Measurements from ENCODE around the gene IQSEC3.

Gene IQSEC3

GRCh38 chr12:194276-194675 lies 127.7 kb downstream of the IQSEC3 start:
- Histone ChIP-seq H3K36me3 (ENCODE audit: low read depth) (no peaks in the 10 kb centered on the region), H3K27me3 (ENCODE audit: insufficient read depth, poor library complexity, severe bottlenecking) (peaks cover 8% of the 10 kb centered on the region), H3K27ac (ENCODE audit: poor library complexity, severe bottlenecking) (no peak overlapping the region), H3K4me1 (ENCODE audit: insufficient read depth, poor library complexity, severe bottlenecking) (no peaks in the 10 kb centered on the region), H3K4me3 (ENCODE audit: severe bottlenecking) (no peak overlapping the region), H3K9me3 (ENCODE audit: severe bottlenecking) (no peaks in the 10 kb centered on the region)
- DNase-seq (ENCODE audit: low spot score) (no peak), ATAC-seq (ENCODE audit: low read depth) (no peak)
- TF ChIP-seq, protein P1, sequence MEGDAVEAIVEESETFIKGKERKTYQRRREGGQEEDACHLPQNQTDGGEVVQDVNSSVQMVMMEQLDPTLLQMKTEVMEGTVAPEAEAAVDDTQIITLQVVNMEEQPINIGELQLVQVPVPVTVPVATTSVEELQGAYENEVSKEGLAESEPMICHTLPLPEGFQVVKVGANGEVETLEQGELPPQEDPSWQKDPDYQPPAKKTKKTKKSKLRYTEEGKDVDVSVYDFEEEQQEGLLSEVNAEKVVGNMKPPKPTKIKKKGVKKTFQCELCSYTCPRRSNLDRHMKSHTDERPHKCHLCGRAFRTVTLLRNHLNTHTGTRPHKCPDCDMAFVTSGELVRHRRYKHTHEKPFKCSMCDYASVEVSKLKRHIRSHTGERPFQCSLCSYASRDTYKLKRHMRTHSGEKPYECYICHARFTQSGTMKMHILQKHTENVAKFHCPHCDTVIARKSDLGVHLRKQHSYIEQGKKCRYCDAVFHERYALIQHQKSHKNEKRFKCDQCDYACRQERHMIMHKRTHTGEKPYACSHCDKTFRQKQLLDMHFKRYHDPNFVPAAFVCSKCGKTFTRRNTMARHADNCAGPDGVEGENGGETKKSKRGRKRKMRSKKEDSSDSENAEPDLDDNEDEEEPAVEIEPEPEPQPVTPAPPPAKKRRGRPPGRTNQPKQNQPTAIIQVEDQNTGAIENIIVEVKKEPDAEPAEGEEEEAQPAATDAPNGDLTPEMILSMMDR (IDR thresholded peaks at IDR 0.05; ENCODE audit: poor library complexity, severe bottlenecking) = no peak

GRCh38 chr12:195156-195555 lies 128.6 kb downstream of the IQSEC3 start:
- Histone ChIP-seq H3K36me3 (ENCODE audit: low read depth) (no peaks in the 10 kb centered on the region), H3K4me3 (ENCODE audit: severe bottlenecking) (no peak overlapping the region), H3K4me1 (ENCODE audit: insufficient read depth, poor library complexity, severe bottlenecking) (no peaks in the 10 kb centered on the region), H3K27me3 (ENCODE audit: insufficient read depth, poor library complexity, severe bottlenecking) (peaks cover 10% of the 10 kb centered on the region), H3K9me3 (ENCODE audit: severe bottlenecking) (no peaks in the 10 kb centered on the region), H3K27ac (ENCODE audit: poor library complexity, severe bottlenecking) (no peak overlapping the region)
- ATAC-seq (ENCODE audit: low read depth) = no peak
- no peak for DNase-seq (ENCODE audit: low spot score)
- TF ChIP-seq, protein P1 (IDR thresholded peaks at IDR 0.05; ENCODE audit: poor library complexity, severe bottlenecking) = no peak

DNA sequence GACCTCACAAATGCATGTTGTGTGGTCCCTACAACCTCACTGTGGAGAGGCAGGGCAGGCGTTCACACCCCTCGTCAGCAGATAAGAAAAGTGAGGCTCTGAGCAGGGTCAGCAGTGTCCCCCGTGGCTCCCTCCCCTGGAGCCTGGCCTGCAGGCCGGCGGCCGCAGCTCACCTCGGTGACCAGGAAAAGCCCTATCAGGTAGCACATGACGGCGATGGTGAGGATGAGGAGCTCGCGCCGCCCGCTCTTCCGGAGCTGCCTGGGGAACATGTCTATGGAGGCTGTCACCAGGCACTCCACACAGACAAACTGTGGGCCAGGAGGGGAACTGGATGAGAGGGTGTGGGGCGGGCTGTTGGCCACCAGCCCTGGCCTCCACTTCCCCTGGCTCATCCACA lies 129.4 kb downstream of the IQSEC3 start:
- Histone ChIP-seq H3K4me1 (ENCODE audit: insufficient read depth, poor library complexity, severe bottlenecking) (no peaks in the 10 kb centered on the region), H3K36me3 (ENCODE audit: low read depth) (no peaks in the 10 kb centered on the region), H3K9me3 (ENCODE audit: severe bottlenecking) (no peaks in the 10 kb centered on the region), H3K27me3 (ENCODE audit: insufficient read depth, poor library complexity, severe bottlenecking) (peaks cover 10% of the 10 kb centered on the region), H3K4me3 (ENCODE audit: severe bottlenecking) (no peak overlapping the region), H3K27ac (ENCODE audit: poor library complexity, severe bottlenecking) (no peak overlapping the region)
- TF ChIP-seq, protein P1 (IDR thresholded peaks at IDR 0.05; ENCODE audit: poor library complexity, severe bottlenecking) = no peak
- ATAC-seq (ENCODE audit: low read depth) (no peak), DNase-seq (ENCODE audit: low spot score) (no peak)

- H3K4me1 ChIP-seq (ENCODE audit: insufficient read depth, poor library complexity, severe bottlenecking) = no peaks in the 10 kb centered on the region
- no peak overlapping the region for H3K27ac ChIP-seq (ENCODE audit: poor library complexity, severe bottlenecking)
- H3K27me3 ChIP-seq (ENCODE audit: insufficient read depth, poor library complexity, severe bottlenecking) = peaks cover 10% of the 10 kb centered on the region
- DNase-seq (ENCODE audit: low spot score) (no peak), ATAC-seq (ENCODE audit: low read depth) (no peak)
- H3K9me3 ChIP-seq (ENCODE audit: severe bottlenecking) = no peaks in the 10 kb centered on the region
- H3K36me3 ChIP-seq (ENCODE audit: low read depth) = no peaks in the 10 kb centered on the region
- no peak overlapping the region for H3K4me3 ChIP-seq (ENCODE audit: severe bottlenecking)
- TF ChIP-seq, protein P1 (IDR thresholded peaks at IDR 0.05; ENCODE audit: poor library complexity, severe bottlenecking) = no peak
These were observed 129.9 kb downstream of the IQSEC3 start for GRCh38 chr12:196436-196835.

DNA sequence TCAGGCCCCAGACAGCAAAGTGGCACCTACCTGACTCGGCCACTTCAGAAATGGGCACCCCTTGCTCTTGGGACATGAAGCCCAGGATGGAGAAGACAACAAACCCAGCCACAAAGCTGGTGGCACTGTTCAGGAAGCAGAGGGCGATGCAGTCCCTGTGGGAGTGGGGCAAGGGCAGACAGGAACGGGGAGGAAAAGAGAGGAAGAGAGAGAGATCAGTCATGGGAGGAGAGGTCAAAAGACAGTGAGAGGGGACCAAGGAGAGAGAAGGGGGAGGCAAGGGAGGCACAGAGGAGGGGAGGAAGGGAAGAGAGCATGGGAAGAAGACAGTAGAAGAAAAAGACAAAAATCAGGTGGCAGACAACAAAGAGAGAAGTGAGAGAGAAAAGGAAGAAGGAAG lies 130.8 kb downstream of the IQSEC3 start:
- ATAC-seq (ENCODE audit: low read depth) (no peak), DNase-seq (ENCODE audit: low spot score) (no peak)
- Histone ChIP-seq H3K9me3 (ENCODE audit: severe bottlenecking) (no peaks in the 10 kb centered on the region), H3K4me3 (ENCODE audit: severe bottlenecking) (no peak overlapping the region), H3K27me3 (ENCODE audit: insufficient read depth, poor library complexity, severe bottlenecking) (peaks cover 14% of the 10 kb centered on the region), H3K36me3 (ENCODE audit: low read depth) (no peaks in the 10 kb centered on the region), H3K4me1 (ENCODE audit: insufficient read depth, poor library complexity, severe bottlenecking) (no peaks in the 10 kb centered on the region), H3K27ac (ENCODE audit: poor library complexity, severe bottlenecking) (no peak overlapping the region)
- TF ChIP-seq, protein P1 (IDR thresholded peaks at IDR 0.05; ENCODE audit: poor library complexity, severe bottlenecking) = no peak

Measured in RWPE2 (cell line).